NCI-H2227 (cell line): ENCODE data around the gene RHBDL1.

Experiments used
- DNase-seq: peaks from one replicate; lab custom pipeline; 2025; ENCODE audit not compliant: unreplicated experiment; lab: John Stamatoyannopoulos, UW

Gene RHBDL1

GRCh38 chr16:652454-653305 is 22.8 kb upstream of the RHBDL1 start:
- no peak for DNase-seq

DNA sequence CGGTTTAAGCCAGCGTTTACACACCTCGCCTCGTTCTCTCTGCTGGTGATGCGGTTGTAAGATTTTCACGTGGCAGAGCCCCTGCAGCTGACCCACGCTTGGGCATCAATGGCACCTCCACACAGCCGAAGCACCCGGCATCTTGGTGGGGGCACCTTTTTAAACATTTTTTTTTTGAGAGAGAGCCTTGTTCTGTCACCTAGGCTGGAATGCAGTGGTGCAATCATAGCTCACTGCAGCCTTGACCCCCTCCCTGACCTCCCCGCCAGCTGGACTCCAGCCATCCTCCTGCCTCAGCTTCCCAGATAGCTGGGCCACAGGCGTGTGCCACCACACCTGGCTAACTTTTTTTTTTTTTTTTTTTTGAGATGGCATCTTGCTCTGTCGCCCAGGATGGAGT is 21.4 kb upstream of the RHBDL1 start:
- no peak for DNase-seq

GRCh38 chr16:657487-657886 is 18.0 kb upstream of the RHBDL1 start:
- no peak for DNase-seq

DNA sequence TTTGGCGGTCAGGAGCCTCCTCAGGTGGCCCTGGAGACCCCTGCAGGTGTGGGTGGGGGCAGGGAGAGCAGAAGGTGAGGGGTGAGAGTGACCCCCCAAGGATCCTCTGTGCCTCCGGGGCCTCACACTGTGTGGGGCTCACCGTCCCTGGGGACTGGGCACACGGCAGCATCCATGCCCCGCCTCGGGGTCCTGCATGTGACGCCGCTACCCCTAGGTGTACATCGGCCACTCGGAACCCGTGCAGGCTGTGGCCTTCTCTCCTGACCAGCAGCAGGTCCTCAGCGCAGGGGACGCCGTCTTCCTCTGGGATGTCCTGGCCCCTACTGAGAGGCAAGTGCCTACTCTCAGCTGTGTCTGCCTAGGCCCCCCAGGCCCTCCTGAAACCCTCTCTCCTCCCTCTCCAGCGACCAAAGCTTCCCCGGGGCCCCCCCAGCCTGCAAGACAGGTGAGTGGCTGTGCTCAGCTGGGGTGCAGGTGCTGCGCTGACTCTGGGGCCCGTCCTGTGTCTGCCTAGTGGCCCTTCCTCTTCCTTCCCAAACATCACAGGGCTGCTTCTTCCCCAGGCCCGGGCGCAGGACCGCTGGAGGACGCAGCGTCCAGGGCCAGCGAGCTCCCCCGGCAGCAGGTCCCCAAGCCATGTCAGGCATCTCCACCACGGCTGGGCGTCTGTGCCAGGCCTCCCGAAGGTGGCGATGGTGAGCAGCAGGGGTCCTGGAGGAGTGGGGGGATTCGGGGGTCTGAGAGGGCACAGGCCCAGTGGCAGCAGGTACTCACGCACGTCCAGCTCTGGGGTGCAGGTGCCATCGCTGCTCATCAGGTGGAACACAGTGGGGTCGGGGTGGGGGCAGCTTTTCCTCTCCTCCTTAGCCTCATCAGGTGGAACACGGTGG is 16.5 kb upstream of the RHBDL1 start:
- DNase-seq = no peak

DNA sequence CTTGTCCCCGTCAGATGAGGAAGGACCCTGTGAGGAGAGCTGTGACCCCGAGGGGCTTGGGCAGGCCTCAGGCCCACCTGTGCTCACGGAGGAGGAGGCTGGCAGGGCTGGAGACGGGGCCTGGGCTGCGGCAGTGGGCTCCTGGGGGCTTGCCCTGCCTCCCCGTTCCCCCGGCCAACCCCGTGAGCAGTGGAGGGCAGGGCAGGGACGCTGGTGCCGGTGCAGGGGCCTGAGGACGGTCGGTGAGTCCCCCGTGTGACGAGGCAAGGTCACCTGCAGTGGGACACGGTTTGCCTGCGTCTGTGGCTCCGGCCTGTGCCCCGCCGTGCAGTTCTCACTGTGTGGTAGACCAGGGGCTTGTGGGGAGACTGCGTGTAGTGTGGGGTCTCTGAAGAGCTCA is 15.9 kb upstream of the RHBDL1 start:
- no peak for DNase-seq

GRCh38 chr16:660132-660458 is 15.4 kb upstream of the RHBDL1 start:
- no peak for DNase-seq

DNA sequence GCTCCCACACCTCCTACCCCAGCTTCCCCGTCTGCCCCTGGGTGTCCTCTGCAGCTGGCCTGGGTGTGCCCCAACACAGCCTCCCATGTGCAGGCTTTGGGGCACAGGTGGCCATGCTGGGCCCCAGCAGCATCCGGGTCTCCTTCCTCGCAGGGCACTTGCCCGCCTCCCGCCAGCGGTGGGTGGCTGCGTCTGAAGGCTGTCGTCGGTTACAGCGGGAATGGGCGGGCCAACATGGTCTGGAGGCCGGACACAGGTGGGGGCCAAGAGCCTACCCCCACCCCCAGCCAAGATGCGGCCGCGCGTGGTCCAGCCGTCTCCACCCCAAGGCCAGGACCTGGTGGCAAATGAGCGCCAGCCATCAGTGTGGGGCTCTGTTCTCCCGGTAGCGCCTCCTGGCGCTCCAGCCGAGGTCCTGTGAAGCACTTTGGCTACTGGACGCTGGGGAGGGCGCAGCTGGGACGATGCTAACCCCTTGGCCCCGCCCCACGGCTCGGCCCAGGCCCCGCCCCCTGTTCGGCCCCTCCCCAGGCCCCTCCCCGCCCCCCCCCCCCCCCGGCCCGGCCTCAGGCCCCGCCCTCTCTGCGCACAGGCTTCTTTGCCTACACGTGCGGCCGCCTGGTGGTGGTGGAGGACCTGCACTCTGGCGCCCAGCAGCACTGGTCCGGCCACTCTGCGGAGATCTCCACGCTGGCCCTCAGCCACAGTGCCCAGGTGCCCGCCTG is 14.8 kb upstream of the RHBDL1 start:
- peak; percentile 72 for DNase-seq

GRCh38 chr16:661184-661821 is 14.2 kb upstream of the RHBDL1 start:
- DNase-seq = no peak

DNA sequence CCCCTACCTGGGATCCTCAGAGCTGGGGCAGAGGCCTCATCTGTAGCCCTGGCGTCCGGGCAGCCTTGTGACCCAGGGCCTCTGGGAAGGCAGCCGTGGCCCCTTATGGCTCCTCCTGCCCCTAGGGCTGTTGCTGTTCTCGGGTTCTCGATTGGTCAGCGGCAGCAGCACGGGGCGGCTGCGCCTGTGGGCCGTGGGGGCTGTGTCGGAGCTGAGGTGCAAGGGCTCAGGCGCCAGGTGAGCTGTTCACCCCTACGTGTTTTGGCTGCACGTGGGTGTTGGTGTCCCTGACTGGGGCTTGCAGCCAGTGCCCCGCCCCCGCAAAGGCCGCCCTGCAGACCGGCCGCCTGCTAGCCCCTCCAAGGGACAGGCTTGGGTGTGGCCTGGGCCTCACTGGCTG is 13.4 kb upstream of the RHBDL1 start:
- no peak for DNase-seq

DNA sequence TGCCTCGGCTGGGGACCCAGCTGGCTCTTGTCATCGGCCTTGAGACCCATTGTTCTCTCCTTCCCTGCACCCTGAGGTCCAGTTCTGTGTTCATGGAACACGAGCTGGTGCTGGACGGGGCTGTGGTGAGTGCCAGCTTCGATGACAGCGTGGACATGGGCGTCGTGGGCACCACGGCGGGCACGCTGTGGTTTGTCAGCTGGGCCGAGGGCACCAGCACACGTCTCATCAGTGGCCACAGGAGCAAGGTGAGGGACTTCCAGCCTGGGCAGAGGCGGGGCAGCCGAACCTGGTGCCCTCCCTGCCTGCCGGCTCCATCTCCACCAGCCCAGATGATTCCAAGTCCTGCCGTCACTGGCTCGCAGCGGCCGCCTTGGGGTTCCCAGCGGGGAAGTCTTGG is 12.9 kb upstream of the RHBDL1 start:
- DNase-seq = no peak

GRCh38 chr16:666572-666971 is 8.9 kb upstream of the RHBDL1 start:
- no peak for DNase-seq

DNA sequence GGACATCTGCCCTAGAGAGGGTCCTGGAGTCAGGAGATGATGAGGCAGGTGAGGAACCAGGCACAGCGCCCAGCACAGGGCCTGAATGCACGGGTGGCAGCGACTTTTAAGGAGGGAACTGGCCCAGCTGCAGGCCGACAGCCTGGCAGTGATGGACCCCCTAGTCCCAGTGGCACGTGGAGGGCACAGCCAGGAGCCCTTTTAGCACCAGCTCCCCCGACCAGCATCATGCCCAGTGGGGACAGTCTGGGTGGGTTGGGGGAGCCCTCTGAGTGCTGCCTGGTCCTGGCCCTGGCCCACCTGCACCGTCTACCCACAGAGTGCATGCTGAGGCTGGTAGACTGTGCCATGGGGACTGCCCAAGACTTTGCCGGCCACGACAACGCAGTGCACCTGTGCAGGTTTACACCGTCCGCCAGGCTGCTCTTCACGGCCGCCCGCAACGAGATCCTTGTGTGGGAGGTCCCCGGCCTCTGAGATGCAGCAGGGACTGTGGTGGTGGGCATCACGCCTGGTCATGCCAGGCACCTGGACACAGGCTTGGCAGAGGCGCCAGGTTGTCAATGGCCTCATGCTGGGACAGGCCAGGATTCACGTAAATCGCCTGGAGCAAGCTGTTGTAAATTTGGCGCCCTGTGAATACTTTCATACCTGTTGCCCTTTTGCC is 8.2 kb upstream of the RHBDL1 start:
- no peak for DNase-seq

DNA sequence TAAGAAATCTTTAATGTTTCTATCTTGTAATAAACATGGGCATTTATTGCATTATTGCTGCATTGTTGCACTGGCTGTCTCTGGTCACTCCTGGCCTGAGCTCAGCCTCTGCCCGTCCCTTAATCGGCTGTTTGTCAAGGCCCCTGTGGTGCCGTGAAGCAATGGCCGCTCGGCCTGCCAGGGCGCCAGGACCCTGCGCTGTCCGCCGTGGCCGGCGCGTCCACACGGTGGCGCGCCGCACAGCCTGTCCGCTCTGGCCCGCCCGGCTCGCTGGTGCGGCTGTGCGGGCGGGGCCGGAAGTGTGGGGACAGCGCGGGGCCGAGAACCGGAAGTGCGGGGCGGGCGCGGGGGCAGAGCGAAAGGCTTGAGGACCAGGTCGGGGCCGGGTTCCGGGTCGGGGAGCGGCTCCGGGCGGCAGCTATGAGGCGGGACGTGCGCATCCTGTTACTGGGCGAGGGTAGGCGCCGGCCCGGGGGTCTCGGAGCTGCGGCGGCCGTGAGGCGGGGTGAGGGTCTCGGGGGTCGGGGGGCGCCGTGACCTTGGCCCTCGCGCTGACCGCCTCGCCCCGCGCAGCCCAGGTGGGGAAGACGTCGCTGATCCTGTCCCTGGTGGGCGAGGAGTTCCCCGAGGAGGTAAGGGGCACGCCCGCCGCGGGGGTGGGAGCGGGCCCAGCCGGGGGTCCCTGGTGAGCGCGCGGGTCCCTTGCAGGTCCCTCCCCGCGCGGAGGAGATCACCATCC is 7.5 kb upstream of the RHBDL1 start, which contains the start of gene RHOT2:
TSS of gene RHOT2 (plus strand) at position 353 of the 739 bp plus-strand sequence. CDS start at position 421, 68 bp downstream.
- peak; percentile 96 for DNase-seq

DNA sequence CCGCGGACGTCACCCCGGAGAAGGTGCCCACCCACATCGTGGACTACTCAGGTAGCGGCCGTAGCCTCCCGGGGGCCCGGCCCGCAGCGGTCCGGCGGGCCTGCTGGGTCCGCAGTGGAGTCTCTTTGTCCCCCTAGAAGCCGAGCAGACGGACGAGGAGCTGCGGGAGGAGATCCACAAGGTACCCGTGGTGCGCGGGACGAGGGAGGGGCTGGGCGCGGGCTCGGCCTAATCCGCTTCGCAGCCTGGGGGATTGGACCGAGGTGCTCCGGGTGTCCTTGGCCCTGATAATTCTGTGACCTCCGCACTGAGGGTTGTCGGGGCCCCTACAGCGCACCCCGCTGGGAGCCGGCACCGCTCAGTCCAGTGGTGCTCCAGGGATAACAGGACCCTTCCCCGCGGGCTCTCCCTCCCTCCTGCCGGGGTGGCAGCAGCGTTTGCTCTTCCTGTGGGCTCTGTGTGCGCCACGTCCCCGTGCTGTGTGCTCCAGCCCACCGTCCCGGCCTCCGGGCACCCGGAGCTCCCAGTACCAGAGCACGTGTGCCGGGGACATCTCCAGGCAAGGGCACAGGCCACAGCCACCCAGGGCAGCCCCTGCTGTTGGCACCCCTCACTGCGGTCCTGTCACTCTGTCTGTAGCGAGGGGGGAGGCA is 6.8 kb upstream of the RHBDL1 start:
- DNase-seq = peak; percentile 45

DNA sequence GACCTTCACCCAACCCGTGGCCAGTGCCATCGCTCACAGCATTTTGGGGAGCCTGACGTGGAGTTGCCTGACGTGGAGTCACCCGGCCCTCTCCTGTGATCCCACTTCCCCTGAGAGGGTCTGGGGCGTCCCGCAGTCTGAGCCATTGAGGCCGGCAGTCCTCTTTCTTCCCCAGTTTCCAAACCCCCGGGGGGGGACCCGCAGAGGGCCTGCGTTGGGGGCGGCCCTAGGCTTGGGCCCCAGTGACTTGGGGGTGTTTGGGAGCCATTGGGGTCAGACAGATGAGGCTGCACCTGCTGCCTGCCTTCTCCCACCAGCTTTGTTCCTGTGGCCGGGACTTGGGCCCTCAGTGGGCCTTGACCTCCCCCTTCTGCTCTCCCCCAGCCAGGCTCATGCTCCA is 5.8 kb upstream of the RHBDL1 start:
- no peak for DNase-seq

DNA sequence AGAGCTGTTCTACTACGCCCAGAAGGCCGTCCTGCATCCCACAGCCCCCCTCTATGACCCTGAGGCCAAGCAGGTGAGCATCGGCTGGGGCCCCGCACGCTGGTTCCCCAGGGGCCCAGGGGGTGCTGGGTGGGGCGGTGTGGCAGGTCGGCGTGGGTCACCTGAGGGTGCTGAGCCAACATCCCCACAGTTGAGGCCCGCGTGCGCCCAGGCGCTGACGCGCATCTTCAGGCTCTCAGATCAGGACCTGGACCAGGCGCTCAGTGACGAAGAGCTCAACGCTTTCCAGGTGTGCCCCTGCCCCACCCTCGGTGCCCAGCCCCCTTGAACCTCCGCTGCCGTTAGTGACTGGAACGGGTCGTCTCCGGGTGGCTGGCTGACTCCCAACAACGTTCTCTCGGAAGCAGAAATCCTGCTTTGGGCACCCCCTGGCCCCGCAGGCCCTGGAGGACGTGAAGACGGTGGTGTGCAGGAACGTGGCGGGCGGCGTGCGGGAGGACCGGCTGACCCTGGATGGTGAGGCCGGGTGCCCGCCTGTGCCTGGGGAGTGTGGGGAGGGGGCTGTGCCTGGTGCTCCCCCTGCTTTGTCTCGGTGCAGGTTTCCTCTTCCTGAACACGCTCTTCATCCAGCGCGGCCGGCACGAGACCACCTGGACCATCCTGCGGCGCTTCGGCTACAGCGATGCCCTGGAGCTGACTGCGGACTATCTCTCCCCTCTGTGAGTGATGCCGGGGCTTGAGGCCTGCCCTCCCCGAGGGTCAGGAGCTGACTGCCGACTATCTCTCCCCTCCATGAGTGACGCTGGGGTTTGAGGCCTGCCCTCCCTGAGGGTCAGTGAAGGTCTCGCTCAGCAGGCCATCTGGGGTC is 4.8 kb upstream of the RHBDL1 start:
- no peak for DNase-seq

GRCh38 chr16:671353-672131 is 3.9 kb upstream of the RHBDL1 start:
- DNase-seq = no peak

GRCh38 chr16:672371-672770 is 3.1 kb upstream of the RHBDL1 start:
- no peak for DNase-seq
